Right renal pelvis (tissue), 4 donors: ENCODE results near the gene RAD51B. TPM values are rescaled to one million over a fixed set of nuclear protein-coding genes. Genes with fewer than 3 reads are reported as not detected.
"Not testable (repeated sequence)": the region's sequence is repeated elsewhere in the genome, so short reads cannot be mapped to it uniquely, and the experiment has no call there.

Source experiments
- DNase-seq, 4 donors: peaks; one replicate each; pipeline ENCODE4 v3.0.0-alpha.2; 2013; ENCODE audit warnings: low read depth in 4 of 4, low spot score in 3 of 4, missing footprints in 1 of 4
- polyA plus RNA-seq, 4 donors: library from polyadenylated mRNA; unstranded; fragments of 120-200 nt; gene quantifications; one replicate each; pipeline ENCODE4 v1.2.1, GENCODE V29; 2013; ENCODE audit not compliant: insufficient read length in 4 of 4

RAD51B gene
- 10 to 100 TPM; 10.7 to 11.6 (median 11.3) TPM for polyA plus RNA-seq

DNA sequence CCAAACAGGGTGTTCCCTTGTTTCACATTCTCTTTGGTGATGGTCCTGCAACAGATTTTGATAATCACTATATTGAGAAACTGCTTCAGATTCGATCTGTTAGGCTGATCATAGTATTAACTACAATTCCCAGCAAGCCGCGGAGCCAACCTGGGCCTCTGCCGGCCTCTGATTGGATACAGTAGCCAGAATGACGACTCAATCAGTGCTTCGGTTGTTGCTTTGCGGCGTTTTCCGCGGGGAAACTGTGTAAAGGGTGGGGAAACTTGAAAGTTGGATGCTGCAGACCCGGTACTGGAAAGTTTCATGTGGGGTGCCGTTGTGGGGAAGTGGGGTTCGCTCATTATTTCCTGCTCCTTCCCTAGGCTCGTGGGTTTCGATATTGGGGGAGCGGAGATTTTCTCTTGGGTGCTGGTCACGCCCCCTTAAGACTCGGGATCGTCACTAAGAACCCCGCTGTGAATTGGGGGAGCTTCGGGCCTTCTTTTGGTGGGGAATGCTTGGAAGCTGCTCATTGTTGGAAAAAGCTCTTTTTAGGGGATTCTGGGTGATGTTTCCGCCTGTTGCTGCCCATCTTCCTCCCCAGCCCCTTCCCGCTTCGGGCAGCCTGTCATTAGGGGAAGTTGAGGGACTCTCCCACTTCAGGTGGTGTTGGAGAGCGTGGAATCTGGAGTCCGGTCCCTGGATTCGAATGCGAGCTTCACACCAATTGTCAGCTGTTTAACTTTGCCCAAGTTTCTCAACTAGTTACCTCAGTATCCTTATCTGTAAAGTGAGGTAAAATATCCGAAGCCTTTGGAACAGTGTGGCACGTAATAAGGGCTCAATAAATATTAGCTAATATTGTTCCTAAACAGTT is at the start of gene RAD51B:
Gene RAD51B, plus strand, starts transcription at position 217 of the 859 bp plus-strand sequence.
- DNase-seq: peak; percentile 85 to 89 (median 86)

DNA sequence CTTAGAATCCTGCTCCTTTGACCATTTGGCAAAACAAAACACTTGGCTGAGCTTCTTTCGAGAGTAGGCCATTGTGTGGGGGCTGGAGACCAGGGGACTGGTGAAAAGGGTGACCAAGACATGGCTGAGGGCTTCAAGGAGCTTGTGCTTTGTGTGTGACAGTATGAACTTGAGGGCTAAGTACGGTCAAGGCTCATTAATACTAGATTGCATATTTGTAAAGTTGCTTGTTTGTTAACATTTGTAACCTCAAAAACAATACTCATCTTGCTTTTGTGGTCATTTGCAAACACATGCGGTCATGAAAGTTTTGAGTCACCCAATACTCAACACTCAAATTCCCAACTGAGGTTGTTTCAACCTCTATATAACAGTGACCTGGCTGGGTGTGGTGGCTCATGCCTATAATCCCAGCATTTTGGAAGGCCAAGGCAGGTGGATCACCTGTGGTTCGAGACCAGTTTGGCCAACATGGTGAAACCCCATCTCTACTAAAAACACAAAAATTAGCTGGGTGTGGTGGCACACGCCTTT is 45.7 kb upstream of the RAD51B start:
- no peak for DNase-seq

DNA sequence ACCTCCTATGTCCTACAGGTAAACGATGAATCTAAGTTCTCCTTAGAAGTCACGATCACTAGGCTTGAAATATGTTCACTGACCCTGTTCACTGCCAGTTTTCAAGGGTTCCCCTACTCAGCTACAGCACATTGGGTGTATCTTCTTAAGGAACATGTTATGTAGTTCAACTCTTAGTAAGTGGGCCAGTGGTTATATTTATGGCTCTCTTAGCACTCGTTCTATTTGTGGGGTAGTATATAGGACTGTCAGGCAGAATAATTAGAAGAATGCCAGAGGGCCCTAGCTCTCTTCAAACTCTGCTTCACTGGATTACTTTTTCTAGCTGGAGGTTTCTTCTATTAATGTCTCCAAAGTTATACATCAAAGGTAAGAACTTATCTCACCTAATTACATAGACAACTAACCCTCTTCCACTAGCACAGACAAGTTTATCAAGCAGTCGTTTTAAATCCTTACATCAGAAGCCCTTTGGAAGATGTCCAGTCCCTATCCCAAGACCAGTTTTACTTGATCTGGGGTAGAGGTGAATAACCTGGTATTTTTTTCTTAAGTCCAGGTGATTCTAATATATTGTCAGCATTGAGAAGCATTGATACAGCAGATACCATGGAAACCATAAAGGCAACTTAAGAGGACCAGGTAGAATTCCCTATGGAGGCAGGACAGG is 42.8 kb upstream of the RAD51B start:
- no peak for DNase-seq

DNA sequence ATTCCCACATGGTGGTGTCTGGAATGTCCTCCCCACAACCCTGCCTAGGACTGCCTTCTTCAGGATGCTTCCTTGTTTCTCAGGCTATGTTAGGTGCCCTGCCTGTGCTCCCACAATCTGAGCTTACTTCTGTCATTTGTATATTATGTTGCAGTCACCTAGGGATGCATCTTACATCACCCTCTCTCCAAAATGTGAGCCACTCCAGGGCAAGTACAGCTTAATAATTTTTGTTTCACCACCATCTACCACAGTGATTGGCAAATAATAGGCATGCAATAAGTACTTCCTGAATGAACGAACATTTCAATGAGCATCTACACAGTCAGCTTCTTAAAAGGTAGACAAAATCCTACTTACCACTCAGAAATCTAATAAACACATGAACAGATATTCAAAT is 40.8 kb upstream of the RAD51B start:
- DNase-seq: no peak

DNA sequence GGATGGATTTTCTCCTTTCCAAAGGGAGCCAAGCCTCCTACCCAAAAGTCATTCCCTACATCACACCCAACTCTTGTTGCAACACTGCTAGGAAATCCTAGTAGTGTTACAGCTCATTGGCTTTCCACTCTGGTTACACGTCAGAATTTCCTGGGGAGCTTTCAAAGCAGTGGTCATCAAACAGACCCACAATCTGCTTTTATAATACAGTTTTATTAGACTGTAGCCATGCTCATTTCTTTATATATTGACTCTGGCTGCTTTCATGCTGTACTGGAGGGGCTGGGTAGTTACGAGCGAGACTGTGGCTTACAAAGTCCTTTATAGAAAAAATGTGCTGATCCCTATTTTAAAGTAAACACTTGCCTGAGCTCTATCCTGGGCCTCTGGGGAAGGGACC is 37.5 kb upstream of the RAD51B start:
- DNase-seq: no peak

DNA sequence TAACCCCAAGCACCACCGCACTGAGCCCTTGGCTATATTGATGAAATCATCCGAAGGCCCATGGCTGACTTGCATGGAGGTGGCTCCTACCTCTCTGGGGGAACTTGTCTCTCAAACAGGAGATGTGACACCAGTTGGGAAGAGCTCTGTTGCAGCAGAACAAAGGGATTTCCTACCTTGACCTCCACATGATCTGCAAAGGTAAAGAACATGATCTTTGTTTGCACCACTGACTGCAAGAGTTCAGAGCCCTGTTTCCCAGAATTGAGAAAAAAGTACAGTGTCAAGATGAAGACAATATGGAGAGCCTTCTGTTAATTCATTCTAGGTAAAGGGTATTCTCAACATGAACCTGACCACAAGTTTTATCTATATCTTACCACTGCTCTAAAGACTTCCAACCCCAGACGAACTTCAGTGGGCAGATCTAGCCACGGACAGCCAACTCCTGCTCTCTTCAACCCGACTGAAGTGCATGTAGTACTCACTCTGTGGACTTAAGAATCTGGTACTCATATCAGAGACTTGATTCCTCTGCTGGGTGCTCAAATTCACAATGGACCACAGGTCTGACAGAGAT is 35.2 kb upstream of the RAD51B start:
- DNase-seq: no peak

DNA sequence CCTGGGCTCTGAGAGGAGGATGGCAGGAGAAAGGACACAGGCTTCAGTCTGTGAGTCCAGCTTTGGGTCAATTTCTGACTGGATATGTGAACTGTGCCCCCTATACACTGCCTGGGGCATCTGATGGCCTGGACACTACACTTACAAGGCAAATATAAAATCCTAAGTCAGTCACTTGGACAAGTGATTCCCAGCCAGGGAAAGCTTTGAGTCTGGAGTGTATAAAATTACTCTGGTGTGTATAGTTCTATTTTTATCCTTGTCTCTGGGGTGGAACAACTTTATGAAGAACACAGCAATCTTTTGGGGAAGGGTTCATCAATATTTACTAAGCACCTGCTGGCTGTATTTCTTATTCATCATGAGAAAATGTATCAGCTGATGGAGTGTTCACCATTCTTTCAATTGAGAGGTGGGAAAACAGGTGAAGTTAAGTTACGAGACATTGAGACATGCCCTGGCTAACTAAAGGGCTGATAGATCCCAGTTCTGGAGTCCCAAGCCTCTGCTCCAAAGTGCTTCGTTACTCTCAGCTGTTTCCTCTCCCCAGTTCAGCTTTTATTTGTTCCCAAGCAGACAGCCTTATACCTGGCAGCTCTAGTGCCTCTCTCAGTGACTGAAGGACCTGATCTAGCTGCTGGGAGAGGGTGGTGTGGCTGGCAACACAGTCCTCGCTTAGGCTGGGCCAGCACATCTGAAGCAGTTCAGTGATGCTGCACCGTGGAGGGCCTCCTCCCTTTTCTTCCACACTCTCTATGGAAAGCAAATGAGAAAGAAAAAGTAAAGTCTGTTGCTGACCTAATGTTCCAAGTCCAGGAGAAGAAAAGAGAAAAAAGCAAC is 34.1 kb upstream of the RAD51B start:
- no peak for DNase-seq

DNA sequence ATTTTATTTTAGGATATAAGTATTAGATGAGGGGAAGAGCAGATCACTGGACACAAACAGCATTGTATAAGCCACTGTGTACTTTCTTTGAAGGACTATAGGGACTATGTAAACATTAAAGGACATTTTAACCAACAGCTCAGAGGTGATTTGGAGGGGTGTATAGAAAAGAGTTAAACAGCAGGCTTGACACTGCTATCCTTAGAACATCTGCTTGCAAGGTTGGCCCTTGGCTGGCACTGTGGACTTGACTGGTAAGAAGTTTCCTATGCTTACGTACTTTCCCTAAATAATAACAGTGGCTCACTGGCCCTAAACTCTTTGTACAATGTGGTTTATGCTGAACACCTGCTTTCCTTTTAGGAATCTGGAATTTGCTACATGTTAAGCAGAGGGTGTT is 31.9 kb upstream of the RAD51B start:
- DNase-seq: no peak

DNA sequence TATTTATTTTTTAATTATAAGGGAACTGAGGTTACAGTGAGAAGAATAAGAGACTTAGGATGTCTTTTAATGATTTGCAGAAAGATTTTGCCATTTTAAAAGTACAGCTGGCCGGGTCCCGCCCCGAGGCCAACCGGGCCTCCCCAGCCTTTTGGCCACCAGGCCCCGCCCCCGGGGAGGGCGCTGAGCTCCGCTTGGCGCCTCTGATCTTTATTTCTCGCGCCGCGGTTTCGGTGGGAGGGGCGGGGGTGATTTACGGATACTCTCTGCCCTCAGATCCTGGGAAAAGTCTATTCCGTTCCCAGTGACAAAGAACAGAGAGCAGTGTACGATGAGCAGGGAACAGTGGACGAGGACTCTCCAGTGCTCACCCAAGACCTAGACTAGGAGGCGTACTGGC is 20.8 kb upstream of the RAD51B start:
- DNase-seq: no peak

DNA sequence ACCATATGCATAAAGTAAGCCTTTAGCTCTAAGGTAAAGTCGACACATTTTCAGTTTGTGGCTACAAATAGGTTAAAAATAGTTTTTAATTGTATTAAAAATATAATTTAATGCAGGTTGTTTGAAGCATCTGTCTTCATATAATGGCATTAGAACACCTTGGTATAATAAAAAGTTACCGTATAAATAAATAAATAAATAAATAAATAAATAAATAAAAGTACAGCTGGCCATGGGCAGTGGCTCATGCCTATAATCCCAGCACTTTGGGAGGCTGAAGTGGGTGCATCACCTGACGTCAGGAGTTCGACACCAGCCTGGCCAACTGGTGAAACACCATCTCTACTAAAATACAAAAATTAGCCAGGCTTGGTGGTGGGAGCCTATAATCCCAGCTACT is 18.8 kb upstream of the RAD51B start:
- no peak for DNase-seq

DNA sequence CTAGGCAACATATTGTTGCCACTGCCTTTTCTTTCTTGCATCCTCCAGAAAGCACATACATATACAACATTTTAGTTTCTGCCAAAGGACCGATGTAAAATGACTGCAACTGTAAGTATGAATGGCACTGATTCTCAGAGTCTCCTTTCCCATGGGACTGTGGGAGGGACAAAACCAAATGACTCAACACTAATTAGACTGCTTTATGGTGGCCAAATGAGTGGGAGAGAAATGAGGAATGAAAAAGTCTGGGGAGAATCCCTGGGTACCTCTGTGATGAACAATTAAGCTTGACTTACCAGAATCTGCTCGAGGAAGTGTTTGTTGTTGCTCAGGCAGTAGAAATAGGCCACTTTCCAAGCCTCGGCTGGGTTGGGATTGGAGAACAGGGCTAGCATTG is 13.3 kb upstream of the RAD51B start:
- no peak for DNase-seq

DNA sequence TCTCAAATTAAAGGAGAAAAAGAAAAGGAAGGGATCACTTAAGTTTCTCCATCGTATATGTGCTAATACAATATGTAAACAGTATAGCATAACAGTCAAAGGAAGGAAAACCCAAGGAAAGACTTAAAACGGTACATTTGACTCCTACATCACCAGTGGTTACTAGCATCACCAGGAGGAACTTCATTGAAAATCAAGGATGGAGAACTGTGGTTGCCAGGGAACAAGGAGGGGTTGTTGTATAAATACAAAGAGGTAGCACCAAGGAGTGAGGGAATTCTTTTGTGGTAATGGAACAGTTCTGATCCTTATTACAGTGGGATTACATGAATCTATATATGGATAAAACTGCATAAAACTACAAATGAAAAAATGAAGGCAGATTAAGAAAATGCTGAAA is 4.8 kb upstream of the RAD51B start:
- no peak for DNase-seq

DNA sequence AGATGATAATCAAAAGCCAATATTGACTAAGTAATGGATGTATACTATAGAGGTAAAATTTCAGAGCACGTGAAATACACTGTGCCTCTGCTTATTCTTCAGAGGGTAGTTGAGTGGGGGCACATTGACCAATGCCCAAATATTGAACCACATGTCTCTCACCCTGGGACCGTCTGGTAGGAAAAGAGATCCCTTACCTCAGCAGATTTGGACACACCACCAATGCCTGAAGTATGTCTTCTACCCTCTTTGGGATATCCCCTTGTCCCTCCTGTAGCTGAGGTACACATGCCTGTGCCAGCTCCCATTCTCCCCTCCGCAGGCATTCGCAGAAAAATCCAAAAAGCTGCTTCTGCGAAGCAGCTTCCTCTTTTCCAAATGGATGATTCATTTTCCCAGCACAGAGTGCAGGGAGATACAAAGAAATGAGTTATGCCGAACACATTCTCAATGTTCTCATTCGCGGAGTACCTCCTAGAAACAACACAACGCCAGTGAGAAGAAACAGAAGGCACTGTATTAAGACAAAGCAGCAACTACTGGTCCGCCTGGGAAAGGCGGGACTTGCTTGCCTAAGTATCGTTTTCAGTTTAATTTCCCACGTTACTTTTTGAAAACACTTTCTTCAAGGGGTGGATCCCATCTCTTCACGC is 3.9 kb upstream of the RAD51B start:
- peak in 1 of 4 donors; percentile 4 for DNase-seq

DNA sequence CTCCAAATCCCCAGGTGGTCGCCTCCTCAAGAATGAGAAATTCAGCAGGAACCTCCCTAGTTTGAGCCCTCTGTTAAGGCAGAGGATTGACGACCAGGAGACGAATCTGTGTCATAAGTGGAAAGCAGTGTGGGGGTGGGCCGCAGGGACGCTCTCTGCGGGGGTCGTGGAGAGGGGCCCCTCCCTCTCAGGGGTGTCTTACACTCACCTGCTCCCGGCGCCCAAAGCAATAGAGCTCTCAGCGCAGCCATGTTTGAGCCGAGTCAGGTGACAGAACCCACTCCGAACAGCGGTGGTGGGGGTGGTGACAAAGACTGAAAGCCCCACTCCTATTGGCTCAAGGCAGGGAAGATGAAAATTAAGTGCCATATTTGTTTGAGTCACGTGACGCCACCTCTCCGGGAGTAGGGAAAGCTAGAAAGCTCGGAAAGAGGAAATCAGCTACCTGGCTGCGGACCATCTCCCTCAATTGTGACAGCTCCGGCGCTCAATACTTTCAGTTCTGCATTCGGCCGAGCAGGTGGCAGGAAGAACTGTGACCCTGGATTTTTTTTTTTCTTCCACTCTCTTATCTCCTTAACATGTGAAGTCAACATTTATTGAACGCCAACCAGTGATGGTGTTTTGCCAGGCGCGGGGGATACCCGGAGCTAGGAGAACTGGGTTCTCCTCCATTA is 3.1 kb upstream of the RAD51B start, which contains the start of gene ZFYVE26:
Gene ZFYVE26, minus strand, starts transcription at position 265 of the 677 bp plus-strand sequence. CDS start 627 bp downstream, outside the sequence.
- peak; percentile 81 to 95 (median 92) for DNase-seq

DNA sequence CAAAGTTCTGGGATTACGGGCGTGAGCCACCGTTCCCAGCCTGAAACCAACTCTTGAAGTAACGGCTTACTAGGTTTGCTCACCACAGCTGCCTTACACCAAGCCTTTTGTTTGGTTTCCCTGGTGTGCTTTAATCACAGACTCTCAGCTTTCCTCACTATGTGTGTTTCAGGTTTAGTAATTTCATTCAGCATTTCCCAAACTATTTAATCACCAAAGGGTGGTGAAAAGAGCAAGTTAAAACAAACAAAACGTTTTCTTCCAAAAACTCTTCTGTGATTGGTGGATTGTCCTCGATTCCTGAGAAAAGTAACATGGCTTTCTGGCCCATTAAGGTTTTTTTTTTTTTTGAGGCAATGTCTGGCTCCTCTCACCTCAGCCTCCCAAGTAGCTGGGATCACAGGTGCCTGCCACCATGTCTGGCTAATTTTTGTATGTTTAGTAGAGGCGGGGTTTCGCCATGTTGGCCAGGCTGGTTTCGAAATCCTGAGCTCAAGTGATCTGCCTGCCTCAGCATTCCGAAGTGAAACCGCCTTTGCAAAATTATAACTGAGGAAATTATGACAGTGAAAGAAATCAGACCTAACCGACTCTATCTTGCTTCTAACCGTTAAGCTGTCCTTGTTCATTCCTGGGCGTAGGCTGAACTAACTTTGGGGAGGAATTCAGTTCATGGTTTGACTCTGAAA is 1.7 kb upstream of the RAD51B start:
- DNase-seq: no peak

DNA sequence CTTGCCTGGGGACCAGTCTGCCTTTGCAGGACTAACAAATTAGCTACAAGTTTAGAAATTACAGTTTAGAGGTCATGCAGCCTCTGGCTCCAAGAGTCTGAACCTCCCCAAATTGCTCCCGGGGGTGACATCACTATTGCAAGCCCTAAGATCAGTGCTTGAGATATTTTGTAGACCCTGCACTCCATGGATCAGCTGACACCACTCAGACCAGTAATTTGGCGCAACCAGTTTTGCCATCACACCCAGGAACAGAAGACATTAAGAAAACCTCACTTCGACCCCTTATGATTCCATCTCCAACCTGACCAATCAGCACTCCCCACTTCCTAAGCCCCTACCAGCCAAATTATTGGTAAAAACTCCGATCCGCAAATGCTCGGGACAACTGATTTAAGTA is 1.1 kb upstream of the RAD51B start:
- not testable (repeated sequence) for DNase-seq

DNA sequence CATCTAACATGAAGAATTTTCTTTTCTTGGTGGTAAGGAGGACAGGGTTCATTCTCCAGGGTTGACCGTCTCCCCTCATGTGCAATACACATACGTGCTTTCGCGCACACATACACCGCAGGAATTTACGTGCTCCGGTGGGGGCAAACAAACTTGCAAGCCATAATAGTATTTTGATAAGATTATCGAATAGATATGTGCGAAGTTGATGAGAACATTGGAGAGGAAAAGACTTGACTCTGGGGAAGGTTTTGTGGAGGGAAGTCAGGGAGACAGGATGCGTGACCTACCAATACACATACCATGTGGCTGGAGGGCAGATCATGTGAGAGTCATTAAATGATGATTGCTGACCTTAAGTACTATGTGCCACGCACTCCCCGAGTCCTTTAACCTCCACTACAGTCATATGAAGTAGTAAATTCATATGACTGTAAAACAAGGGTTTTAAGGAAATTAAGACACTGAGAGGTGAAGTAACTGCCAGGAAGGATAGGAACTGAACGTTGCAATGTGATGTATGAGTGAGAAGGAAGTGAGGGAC is 921 bp downstream of the RAD51B start:
- DNase-seq: peak in 2 of 4 donors; percentile 5 to 7

DNA sequence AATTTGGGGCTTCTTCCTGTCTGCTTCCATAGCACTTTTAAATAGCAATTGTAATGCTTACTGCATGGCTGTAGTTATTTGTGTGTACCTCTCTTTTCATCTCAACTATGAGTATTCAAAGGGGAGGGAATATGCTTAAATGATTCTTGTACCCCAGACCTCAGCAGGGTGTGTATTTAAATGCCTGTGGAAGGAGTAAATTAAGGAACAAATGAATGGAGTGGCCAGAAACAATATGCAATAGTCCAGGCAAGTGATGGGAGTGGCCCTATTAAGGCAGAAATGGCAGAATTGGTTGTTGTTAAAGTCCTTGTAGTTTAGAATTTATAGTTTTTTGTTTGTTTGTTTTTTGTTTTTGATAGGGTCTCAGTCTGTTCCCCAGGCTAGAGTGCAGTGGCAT is 1.5 kb downstream of the RAD51B start:
- no peak for DNase-seq
